HEK293 (cell line): ENCODE data around the gene CDH23.
A peak's percentile ranks its signal among the peaks of the same experiment; 100 is the strongest.

Experiments
- CTCF ChIA-PET: fragments of 350-600 bp; formaldehyde crosslinking; extraction: SDS; loops from one replicate; lab custom pipeline; 2021; ENCODE audit warnings: antibody characterized with exemption; lab: Yijun Ruan, JAX
- POLR2A ChIA-PET: fragments of 300-600 bp; formaldehyde crosslinking; extraction: SDS; loops from one replicate; lab custom pipeline; 2020; ENCODE audit warnings: antibody characterized with exemption, inconsistent platforms; lab: Yijun Ruan, JAX
- H3K27ac ChIP-seq: fragments of 200-500 bp; sonication (Bioruptor generic); 2 replicates; pipeline ENCODE4 v1.5.1; 2014; ENCODE audit warnings: low read depth, low read length, control low read depth, inconsistent platforms; ENCODE audit errors: extremely low read depth
- H3K36me3 ChIP-seq, 2 experiments: fragments of 200-500 bp in 1 of 2; sonication (Bioruptor generic) in 1 of 2; 1 replicate in 1 of 2; 2 replicates in 1 of 2; pipeline ENCODE4 v1.5.1; 2014 to 2017; ENCODE audit warnings: inconsistent platforms in 2 of 2, low read length in 2 of 2; ENCODE audit not compliant: control insufficient read depth in 2 of 2, insufficient read depth in 1 of 2
- H3K4me1 ChIP-seq: fragments of 200-500 bp; sonication (Bioruptor generic); 2 replicates; pipeline ENCODE4 v1.5.1; 2014; ENCODE audit warnings: mild to moderate bottlenecking, low read length, inconsistent platforms; ENCODE audit not compliant: control insufficient read depth, insufficient read depth
- H3K4me3 ChIP-seq: 2 replicates; pipeline ENCODE4 v1.5.1; 2011; ENCODE audit warnings: low read depth, mild to moderate bottlenecking, control low read depth, low read length, moderate library complexity
- H3K9me3 ChIP-seq: fragments of 200-500 bp; sonication (Bioruptor generic); 2 replicates; pipeline ENCODE4 v1.5.1; 2014; ENCODE audit warnings: low read depth, low read length, inconsistent platforms; ENCODE audit not compliant: control insufficient read depth, insufficient read depth
- BCL11B ChIP-seq: fragments of 450-650 bp; formaldehyde crosslinking; IDR thresholded peaks from 2 replicates; pipeline ENCODE4 v1.5.1; 2016; ENCODE audit warnings: low read depth, missing biosample characterization, missing genetic modification characterization
- FEZF1 ChIP-seq: fragments of 450-650 bp; formaldehyde crosslinking; IDR thresholded peaks from 2 replicates; pipeline ENCODE4 v1.5.1; 2016; ENCODE audit warnings: missing biosample characterization, missing genetic modification characterization
- GLIS1 ChIP-seq: fragments of 450-650 bp; formaldehyde crosslinking; IDR thresholded peaks from 2 replicates; pipeline ENCODE4 v1.5.1; 2016; ENCODE audit warnings: missing biosample characterization, missing genetic modification characterization
- IKZF3 ChIP-seq: fragments of 450-650 bp; IDR thresholded peaks from 2 replicates; pipeline ENCODE4 v1.5.0; 2018; ENCODE audit warnings: missing biosample characterization, mild to moderate bottlenecking, missing genetic modification characterization, moderate library complexity
- ZNF146 ChIP-seq: fragments of 450-650 bp; formaldehyde crosslinking; IDR thresholded peaks from 2 replicates; pipeline ENCODE4 v1.5.1; 2016; ENCODE audit warnings: missing biosample characterization, missing genetic modification characterization
- ZNF214 ChIP-seq: fragments of 450-650 bp; formaldehyde crosslinking; IDR thresholded peaks from 2 replicates; pipeline ENCODE4 v1.5.1; 2017; ENCODE audit warnings: missing biosample characterization, mild to moderate bottlenecking, missing genetic modification characterization, borderline replicate concordance
- ZNF302 ChIP-seq: fragments of 450-650 bp; formaldehyde crosslinking; IDR thresholded peaks from 2 replicates; pipeline ENCODE4 v1.5.1; 2016; ENCODE audit warnings: missing biosample characterization, missing genetic modification characterization, low read depth
- ZNF391 ChIP-seq: fragments of 450-650 bp; formaldehyde crosslinking; IDR thresholded peaks from 2 replicates; pipeline ENCODE4 v1.5.1; 2016; ENCODE audit warnings: low read depth, missing biosample characterization, missing genetic modification characterization, borderline replicate concordance
- ZNF555 ChIP-seq: fragments of 450-650 bp; formaldehyde crosslinking; conservative IDR thresholded peaks from 2 replicates; pipeline ENCODE4 v1.5.1; 2017; ENCODE audit warnings: missing biosample characterization, mild to moderate bottlenecking, missing genetic modification characterization, inconsistent platforms
- TF ChIP-seq, protein P1 (sequence below): fragments of 450-650 bp; formaldehyde crosslinking; IDR thresholded peaks from 2 replicates; pipeline ENCODE4; 2016; ENCODE audit warnings: missing biosample characterization, missing genetic modification characterization
- TF ChIP-seq, protein P2 (sequence below): fragments of 450-650 bp; formaldehyde crosslinking; IDR thresholded peaks from 2 replicates; pipeline ENCODE4 v1.5.1; 2016; ENCODE audit warnings: missing biosample characterization, missing genetic modification characterization
- TF ChIP-seq, protein P3 (sequence below): fragments of 450-650 bp; formaldehyde crosslinking; IDR thresholded peaks from 2 replicates; pipeline ENCODE4 v1.5.1; 2016; ENCODE audit warnings: missing biosample characterization, missing genetic modification characterization
- TF ChIP-seq, protein P4 (sequence below): fragments of 450-650 bp; formaldehyde crosslinking; IDR thresholded peaks from 2 replicates; pipeline ENCODE4 v1.5.0; 2017; ENCODE audit warnings: missing biosample characterization, missing genetic modification characterization, borderline replicate concordance
- TF ChIP-seq, protein P5 (sequence below): fragments of 450-650 bp; formaldehyde crosslinking; IDR thresholded peaks from 2 replicates; pipeline ENCODE4 v1.5.1; 2016; ENCODE audit warnings: missing biosample characterization, missing genetic modification characterization
- TF ChIP-seq, protein P6 (sequence below): fragments of 450-650 bp; formaldehyde crosslinking; conservative IDR thresholded peaks from 2 replicates; pipeline ENCODE4 v1.5.1; 2016; ENCODE audit warnings: low read depth, missing biosample characterization, missing genetic modification characterization

CDH23 gene

DNA sequence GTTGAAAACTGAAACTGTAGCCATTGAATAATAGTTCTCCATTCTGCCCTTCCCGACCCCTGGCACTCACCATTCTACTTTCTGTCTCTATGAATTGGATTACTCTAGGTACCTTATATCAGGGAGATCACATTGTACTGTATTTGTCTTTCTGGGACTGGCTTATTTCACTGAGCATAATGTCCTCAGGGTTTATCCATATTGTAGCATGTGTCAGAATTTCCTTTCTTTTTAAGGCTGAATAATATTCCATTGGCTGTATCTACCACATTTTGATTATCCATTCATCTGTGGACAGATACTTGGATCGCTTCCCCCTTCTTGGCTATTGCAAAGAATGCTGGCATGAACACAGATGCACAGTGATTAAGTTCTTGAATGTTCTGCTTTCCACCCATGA lies 107.4 kb downstream of the CDH23 start (continued):
- TF ChIP-seq, protein P1, sequence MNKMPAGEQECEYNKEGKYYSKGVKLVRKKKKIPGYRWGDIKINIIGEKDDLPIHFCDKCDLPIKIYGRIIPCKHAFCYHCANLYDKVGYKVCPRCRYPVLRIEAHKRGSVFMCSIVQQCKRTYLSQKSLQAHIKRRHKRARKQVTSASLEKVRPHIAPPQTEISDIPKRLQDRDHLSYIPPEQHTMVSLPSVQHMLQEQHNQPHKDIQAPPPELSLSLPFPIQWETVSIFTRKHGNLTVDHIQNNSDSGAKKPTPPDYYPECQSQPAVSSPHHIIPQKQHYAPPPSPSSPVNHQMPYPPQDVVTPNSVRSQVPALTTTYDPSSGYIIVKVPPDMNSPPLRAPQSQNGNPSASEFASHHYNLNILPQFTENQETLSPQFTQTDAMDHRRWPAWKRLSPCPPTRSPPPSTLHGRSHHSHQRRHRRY (tag by site-specific recombination), result no peak
- TF ChIP-seq, protein P2, sequence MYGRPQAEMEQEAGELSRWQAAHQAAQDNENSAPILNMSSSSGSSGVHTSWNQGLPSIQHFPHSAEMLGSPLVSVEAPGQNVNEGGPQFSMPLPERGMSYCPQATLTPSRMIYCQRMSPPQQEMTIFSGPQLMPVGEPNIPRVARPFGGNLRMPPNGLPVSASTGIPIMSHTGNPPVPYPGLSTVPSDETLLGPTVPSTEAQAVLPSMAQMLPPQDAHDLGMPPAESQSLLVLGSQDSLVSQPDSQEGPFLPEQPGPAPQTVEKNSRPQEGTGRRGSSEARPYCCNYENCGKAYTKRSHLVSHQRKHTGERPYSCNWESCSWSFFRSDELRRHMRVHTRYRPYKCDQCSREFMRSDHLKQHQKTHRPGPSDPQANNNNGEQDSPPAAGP (tag by site-specific recombination), result no peak
- no peak for TF ChIP-seq IKZF3
- no peak for TF ChIP-seq ZNF391 (tag by site-specific recombination)
- TF ChIP-seq, all 188 proteins: peak for 0

DNA sequence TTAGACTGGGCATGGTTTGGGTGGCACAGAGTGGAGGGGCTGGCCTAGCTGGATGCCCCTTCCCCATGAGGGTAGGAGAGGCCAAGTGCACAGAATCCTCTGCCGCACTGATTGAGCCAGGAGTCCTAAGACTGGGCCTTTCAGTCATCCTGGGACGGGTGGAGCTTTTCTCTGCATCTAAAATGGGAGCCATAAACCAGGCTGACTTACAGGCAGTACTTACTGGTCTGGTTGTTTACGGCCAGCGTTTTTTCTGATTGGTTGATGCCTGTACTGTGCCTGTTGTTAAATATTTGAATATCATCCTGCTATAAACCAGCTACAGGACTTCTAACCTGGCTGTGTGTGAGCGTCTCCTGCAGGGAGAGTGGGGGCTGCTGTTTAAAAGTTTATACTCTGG lies 107.8 kb downstream of the CDH23 start:
- no peak for TF ChIP-seq ZNF302 (tag by site-specific recombination)
- TF ChIP-seq ZNF555 (tag by site-specific recombination), result no peak
- TF ChIP-seq FEZF1 (tag by site-specific recombination), result no peak
- TF ChIP-seq BCL11B (tag by site-specific recombination), result no peak
- TF ChIP-seq, protein P3, sequence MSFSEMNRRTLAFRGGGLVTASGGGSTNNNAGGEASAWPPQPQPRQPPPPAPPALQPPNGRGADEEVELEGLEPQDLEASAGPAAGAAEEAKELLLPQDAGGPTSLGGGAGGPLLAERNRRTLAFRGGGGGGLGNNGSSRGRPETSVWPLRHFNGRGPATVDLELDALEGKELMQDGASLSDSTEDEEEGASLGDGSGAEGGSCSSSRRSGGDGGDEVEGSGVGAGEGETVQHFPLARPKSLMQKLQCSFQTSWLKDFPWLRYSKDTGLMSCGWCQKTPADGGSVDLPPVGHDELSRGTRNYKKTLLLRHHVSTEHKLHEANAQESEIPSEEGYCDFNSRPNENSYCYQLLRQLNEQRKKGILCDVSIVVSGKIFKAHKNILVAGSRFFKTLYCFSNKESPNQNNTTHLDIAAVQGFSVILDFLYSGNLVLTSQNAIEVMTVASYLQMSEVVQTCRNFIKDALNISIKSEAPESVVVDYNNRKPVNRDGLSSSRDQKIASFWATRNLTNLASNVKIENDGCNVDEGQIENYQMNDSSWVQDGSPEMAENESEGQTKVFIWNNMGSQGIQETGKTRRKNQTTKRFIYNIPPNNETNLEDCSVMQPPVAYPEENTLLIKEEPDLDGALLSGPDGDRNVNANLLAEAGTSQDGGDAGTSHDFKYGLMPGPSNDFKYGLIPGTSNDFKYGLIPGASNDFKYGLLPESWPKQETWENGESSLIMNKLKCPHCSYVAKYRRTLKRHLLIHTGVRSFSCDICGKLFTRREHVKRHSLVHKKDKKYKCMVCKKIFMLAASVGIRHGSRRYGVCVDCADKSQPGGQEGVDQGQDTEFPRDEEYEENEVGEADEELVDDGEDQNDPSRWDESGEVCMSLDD (tag by site-specific recombination), result no peak
- TF ChIP-seq, protein P4, sequence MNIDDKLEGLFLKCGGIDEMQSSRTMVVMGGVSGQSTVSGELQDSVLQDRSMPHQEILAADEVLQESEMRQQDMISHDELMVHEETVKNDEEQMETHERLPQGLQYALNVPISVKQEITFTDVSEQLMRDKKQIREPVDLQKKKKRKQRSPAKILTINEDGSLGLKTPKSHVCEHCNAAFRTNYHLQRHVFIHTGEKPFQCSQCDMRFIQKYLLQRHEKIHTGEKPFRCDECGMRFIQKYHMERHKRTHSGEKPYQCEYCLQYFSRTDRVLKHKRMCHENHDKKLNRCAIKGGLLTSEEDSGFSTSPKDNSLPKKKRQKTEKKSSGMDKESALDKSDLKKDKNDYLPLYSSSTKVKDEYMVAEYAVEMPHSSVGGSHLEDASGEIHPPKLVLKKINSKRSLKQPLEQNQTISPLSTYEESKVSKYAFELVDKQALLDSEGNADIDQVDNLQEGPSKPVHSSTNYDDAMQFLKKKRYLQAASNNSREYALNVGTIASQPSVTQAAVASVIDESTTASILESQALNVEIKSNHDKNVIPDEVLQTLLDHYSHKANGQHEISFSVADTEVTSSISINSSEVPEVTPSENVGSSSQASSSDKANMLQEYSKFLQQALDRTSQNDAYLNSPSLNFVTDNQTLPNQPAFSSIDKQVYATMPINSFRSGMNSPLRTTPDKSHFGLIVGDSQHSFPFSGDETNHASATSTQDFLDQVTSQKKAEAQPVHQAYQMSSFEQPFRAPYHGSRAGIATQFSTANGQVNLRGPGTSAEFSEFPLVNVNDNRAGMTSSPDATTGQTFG (tag by site-specific recombination), result no peak
- TF ChIP-seq, protein P1 (tag by site-specific recombination), result no peak

DNA sequence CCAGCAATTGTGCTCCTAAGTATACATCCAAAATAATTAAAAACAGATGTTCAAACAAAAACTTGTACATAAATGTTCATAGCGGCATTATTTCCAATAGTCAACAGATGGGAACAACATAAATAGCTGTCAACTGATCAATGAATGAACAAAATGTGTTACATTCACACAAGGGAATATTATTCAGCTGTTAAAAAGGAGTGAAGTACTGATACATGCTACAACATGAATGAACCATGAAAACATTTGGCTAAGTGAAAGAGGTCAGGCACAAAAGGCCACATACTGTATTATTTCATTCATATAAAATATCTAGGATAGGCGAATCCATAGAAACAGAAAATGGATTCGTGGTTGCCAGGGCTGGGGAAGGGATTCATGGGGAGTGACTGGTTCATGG lies 109.1 kb downstream of the CDH23 start:
- H3K27ac ChIP-seq, result no peak overlapping the region
- H3K4me3 ChIP-seq, result no peak overlapping the region
- TF ChIP-seq ZNF214 (no peak), GLIS1 (tag by site-specific recombination) (no peak), ZNF146 (tag by site-specific recombination) (peak; percentile 86)
- TF ChIP-seq, protein P5, sequence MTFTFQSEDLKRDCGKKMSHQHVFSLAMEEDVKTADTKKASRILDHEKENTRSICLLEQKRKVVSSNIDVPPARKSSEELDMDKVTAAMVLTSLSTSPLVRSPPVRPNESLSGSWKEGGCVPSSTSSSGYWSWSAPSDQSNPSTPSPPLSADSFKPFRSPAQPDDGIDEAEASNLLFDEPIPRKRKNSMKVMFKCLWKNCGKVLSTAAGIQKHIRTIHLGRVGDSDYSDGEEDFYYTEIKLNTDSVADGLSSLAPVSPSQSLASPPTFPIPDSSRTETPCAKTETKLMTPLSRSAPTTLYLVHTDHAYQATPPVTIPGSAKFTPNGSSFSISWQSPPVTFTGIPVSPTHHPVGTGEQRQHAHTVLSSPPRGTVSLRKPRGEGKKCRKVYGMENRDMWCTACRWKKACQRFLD (tag by site-specific recombination), result no peak
- TF ChIP-seq, protein P6, sequence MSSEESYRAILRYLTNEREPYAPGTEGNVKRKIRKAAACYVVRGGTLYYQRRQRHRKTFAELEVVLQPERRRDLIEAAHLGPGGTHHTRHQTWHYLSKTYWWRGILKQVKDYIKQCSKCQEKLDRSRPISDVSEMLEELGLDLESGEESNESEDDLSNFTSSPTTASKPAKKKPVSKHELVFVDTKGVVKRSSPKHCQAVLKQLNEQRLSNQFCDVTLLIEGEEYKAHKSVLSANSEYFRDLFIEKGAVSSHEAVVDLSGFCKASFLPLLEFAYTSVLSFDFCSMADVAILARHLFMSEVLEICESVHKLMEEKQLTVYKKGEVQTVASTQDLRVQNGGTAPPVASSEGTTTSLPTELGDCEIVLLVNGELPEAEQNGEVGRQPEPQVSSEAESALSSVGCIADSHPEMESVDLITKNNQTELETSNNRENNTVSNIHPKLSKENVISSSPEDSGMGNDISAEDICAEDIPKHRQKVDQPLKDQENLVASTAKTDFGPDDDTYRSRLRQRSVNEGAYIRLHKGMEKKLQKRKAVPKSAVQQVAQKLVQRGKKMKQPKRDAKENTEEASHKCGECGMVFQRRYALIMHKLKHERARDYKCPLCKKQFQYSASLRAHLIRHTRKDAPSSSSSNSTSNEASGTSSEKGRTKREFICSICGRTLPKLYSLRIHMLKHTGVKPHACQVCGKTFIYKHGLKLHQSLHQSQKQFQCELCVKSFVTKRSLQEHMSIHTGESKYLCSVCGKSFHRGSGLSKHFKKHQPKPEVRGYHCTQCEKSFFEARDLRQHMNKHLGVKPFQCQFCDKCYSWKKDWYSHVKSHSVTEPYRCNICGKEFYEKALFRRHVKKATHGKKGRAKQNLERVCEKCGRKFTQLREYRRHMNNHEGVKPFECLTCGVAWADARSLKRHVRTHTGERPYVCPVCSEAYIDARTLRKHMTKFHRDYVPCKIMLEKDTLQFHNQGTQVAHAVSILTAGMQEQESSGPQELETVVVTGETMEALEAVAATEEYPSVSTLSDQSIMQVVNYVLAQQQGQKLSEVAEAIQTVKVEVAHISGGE (tag by site-specific recombination), result no peak
- TF ChIP-seq, all 188 proteins: peak for 1
- H3K4me1 ChIP-seq, result no peaks in the 10 kb centered on the region
- no peaks in the 10 kb centered on the region for H3K36me3 ChIP-seq
- ChIA-PET POLR2A (no interaction called here), CTCF (interaction anchor here (0.7 to 1.0 kb wide), 2 partner anchors 10 to 20 kb away, joined by 3 read pairs; no protein-coding TSS in a partner anchor)
- no peaks in the 10 kb centered on the region for H3K9me3 ChIP-seq

More for the DNA sequence above, 107.8 kb downstream of the CDH23 start:
- CTCF ChIA-PET, result no interaction called here
- Histone ChIP-seq H3K4me3 (no peak overlapping the region), H3K4me1 (no peaks in the 10 kb centered on the region), H3K9me3 (no peaks in the 10 kb centered on the region), H3K36me3 (no peaks in the 10 kb centered on the region), H3K27ac (no peak overlapping the region)
- POLR2A ChIA-PET, result no interaction called here
